Tibial nerve (tissue), 4 donors: ENCODE data around the gene KCNJ11. TPM values are rescaled to one million over a fixed set of nuclear protein-coding genes. Genes with fewer than 3 reads are reported as not detected.

Source experiments
- DNase-seq, 2 donors: peaks; one replicate each; pipeline ENCODE4 v3.0.0-alpha.2; 2019; ENCODE audit warnings: low spot score in 2 of 2
- H3K27ac ChIP-seq, 4 donors: fragments of 200-600 bp; sonication (generic) in 3 of 4; one replicate each; pipeline ENCODE4 v1.5.1; 2017 to 2019; ENCODE audit warnings: mild to moderate bottlenecking in 1 of 4
- H3K27me3 ChIP-seq, 2 donors: fragments of 200-600 bp; sonication (generic) in 1 of 2; one replicate each; pipeline versions ENCODE4 v1.5.1 to v1.6.0; 2017 to 2019
- H3K36me3 ChIP-seq, 3 donors: fragments of 200-600 bp; sonication (generic); one replicate each; pipeline ENCODE4 v1.5.1; 2018 to 2019
- H3K4me1 ChIP-seq, 4 donors: fragments of 200-600 bp; sonication (generic) in 3 of 4; one replicate each; pipeline ENCODE4 v1.5.1; 2017 to 2019
- H3K4me3 ChIP-seq, 4 donors: fragments of 200-600 bp; sonication (generic) in 3 of 4; one replicate each; pipeline ENCODE4 v1.5.1; 2017 to 2019; ENCODE audit warnings: mild to moderate bottlenecking in 1 of 4, moderate library complexity in 1 of 4
- H3K9me3 ChIP-seq, 4 donors: fragments of 200-600 bp; sonication (generic) in 3 of 4; one replicate each; pipeline ENCODE4 v1.5.1; 2017 to 2019
- CTCF ChIP-seq, 5 experiments: fragments of 200-600 bp in 3 of 5; fragments of 450-650 bp in 2 of 5; sonication (generic) in 3 of 5; IDR thresholded peaks; one replicate each; pipeline ENCODE4 v1.5.1; 2016 to 2019; ENCODE audit warnings: antibody characterized with exemption in 5 of 5, mild to moderate bottlenecking in 3 of 5, moderate library complexity in 2 of 5
- EP300 ChIP-seq, 2 donors: sonication (generic); formaldehyde crosslinking; IDR thresholded peaks; one replicate each; pipeline ENCODE4 v1.6.1; 2017; ENCODE audit warnings: antibody characterized with exemption in 2 of 2, mild to moderate bottlenecking in 1 of 2
- POLR2A ChIP-seq, 2 donors: fragments of 450-650 bp; IDR thresholded peaks; one replicate each; pipeline ENCODE4 v1.6.1; 2017; ENCODE audit warnings: antibody characterized with exemption in 2 of 2, mild to moderate bottlenecking in 2 of 2, moderate library complexity in 2 of 2
- WGBS, 2 donors: methylation state at CpG; one replicate each; pipeline ENCODE4 v1.1.5; 2018; 5-methylcytosine and 5-hydroxymethylcytosine counted together
- total RNA-seq, 4 donors: library from RNA; depleted of rRNA; stranded (reverse); fragments of >200 nt; gene quantifications; one replicate each; pipeline ENCODE4 v1.1.0, GENCODE V29; 2016

Gene KCNJ11
- total RNA-seq, 4 donors from 2014 or later = 0.59 to 19.7 (median 3.5) TPM

- WGBS, 2 donors = 94 to 98% methylated on average over 7 of the region's 7 CpGs
- Histone ChIP-seq H3K27ac (no peak overlapping the region), H3K27me3 (no peaks in the 10 kb centered on the region), H3K4me3 (no peak overlapping the region), H3K4me1 (peaks cover 0 to 27% (median 12%) of the 10 kb centered on the region in 4 donors), H3K36me3 (no peaks in the 10 kb centered on the region), H3K9me3 (no peaks in the 10 kb centered on the region)
- DNase-seq = no peak
- no peak for TF ChIP-seq POLR2A (IDR thresholded peaks at IDR 0.05)
- no peak for TF ChIP-seq CTCF (IDR thresholded peaks at IDR 0.05)
- TF ChIP-seq EP300 (IDR thresholded peaks at IDR 0.05) = no peak
Observed at GRCh38 chr11:17350455-17351171, 37.8 kb downstream of the KCNJ11 start.

- H3K27ac ChIP-seq = no peak overlapping the region
- no peak for DNase-seq
- no peaks in the 10 kb centered on the region for H3K36me3 ChIP-seq
- no peak overlapping the region for H3K4me3 ChIP-seq
- 39 to 67% methylated on average over 1 of the region's 1 CpG for WGBS, 2 donors
- no peaks in the 10 kb centered on the region for H3K27me3 ChIP-seq
- H3K4me1 ChIP-seq = peaks cover 0 to 16% (median 3%) of the 10 kb centered on the region in 4 donors
- H3K9me3 ChIP-seq = no peaks in the 10 kb centered on the region
- no peak for TF ChIP-seq POLR2A (IDR thresholded peaks at IDR 0.05)
- TF ChIP-seq EP300 (IDR thresholded peaks at IDR 0.05) = no peak
Observed at GRCh38 chr11:17347676-17348075, 40.8 kb downstream of the KCNJ11 start.

- Histone ChIP-seq H3K36me3 (no peaks in the 10 kb centered on the region), H3K4me3 (no peak overlapping the region), H3K27ac (no peak overlapping the region), H3K4me1 (no peaks in the 10 kb centered on the region), H3K27me3 (no peaks in the 10 kb centered on the region), H3K9me3 (no peaks in the 10 kb centered on the region)
- no peak for TF ChIP-seq EP300 (IDR thresholded peaks at IDR 0.05)
- TF ChIP-seq POLR2A (IDR thresholded peaks at IDR 0.05) = no peak
- TF ChIP-seq CTCF (IDR thresholded peaks at IDR 0.05) = no peak
- DNase-seq = no peak
- 75 to 95% methylated on average over 1 of the region's 1 CpG for WGBS, 2 donors
Observed at GRCh38 chr11:17343907-17344306, 44.6 kb downstream of the KCNJ11 start.

- H3K27ac ChIP-seq = no peak overlapping the region
- 95 to 96% methylated on average over 2 of the region's 2 CpGs for WGBS, 2 donors
- DNase-seq = no peak
- TF ChIP-seq CTCF (IDR thresholded peaks at IDR 0.05) (no peak), POLR2A (IDR thresholded peaks at IDR 0.05) (no peak), EP300 (IDR thresholded peaks at IDR 0.05) (no peak)
- H3K27me3 ChIP-seq = no peaks in the 10 kb centered on the region
- H3K4me1 ChIP-seq = no peaks in the 10 kb centered on the region
- no peaks in the 10 kb centered on the region for H3K9me3 ChIP-seq
- no peaks in the 10 kb centered on the region for H3K36me3 ChIP-seq
- H3K4me3 ChIP-seq = no peak overlapping the region
Observed at GRCh38 chr11:17343257-17343656, 45.2 kb downstream of the KCNJ11 start.

Other genes starting within 250 kb of the KCNJ11 start
- 100 to 1,000 TPM in 1 of 4 donors, 10 to 100 TPM in 3; 60.9 to 105 (median 63.2) TPM for gene PIK3C2A, start 180.7 kb downstream of the KCNJ11 start, total RNA-seq
- gene NUCB2, start 111.9 kb downstream of the KCNJ11 start, total RNA-seq = 10 to 100 TPM; 29.1 to 45.4 (median 36.0) TPM
- 1 to 10 TPM; 1.0 to 2.2 (median 2.0) TPM for gene NCR3LG1, start 36.9 kb downstream of the KCNJ11 start, total RNA-seq
- gene ABCC8, start 88.2 kb upstream of the KCNJ11 start, total RNA-seq = 1 to 10 TPM; 1.3 to 8.6 (median 5.1) TPM
- not detected for gene USH1C, start 155.8 kb upstream of the KCNJ11 start, total RNA-seq
- not detected for gene OTOG, start 158.6 kb upstream of the KCNJ11 start, total RNA-seq